Heart left ventricle (tissue), 16 donors: ENCODE measurements around the gene KRT15. TPM values are rescaled to one million over a fixed set of nuclear protein-coding genes. Genes with fewer than 3 reads are reported as not detected.

ENCODE experiments used
- ATAC-seq, 4 donors: fragments of 200-7000 bp; cut with Tn5 transposase; one replicate each; pipeline ENCODE4 v1.9.1; 2020 to 2022; ENCODE audit warnings: moderate library complexity in 4 of 4, mild to moderate bottlenecking in 3 of 4, moderate number of reproducible peaks in 1 of 4
- DNase-seq, 5 donors: peaks; one replicate each; pipeline ENCODE4 v3.0.0-alpha.2; 2020
- H3K27ac ChIP-seq, 12 donors: fragments of 200-600 bp; sonication (generic) in 4 of 12; one replicate each; pipeline versions ENCODE4 v1.5.0 to v1.8.0; 2016 to 2022; ENCODE audit warnings: mild to moderate bottlenecking in 2 of 12
- H3K27me3 ChIP-seq, 9 donors: fragments of 200-600 bp; sonication (generic) in 2 of 9; one replicate each; pipeline versions ENCODE4 v1.5.1 to v1.8.0; 2016 to 2022; ENCODE audit warnings: mild to moderate bottlenecking in 3 of 9
- H3K36me3 ChIP-seq, 9 donors: fragments of 200-600 bp; sonication (generic) in 2 of 9; one replicate each; pipeline versions ENCODE4 v1.5.0 to v1.8.0; 2018 to 2022; ENCODE audit warnings: mild to moderate bottlenecking in 2 of 9
- H3K4me1 ChIP-seq, 12 donors: fragments of 200-600 bp; sonication (generic) in 4 of 12; one replicate each; pipeline versions ENCODE4 v1.5.0 to v1.8.0; 2016 to 2022; ENCODE audit warnings: mild to moderate bottlenecking in 3 of 12
- H3K4me3 ChIP-seq, 12 donors: fragments of 200-600 bp; sonication (generic) in 4 of 12; one replicate each; pipeline versions ENCODE4 v1.5.0 to v1.8.0; 2017 to 2022; ENCODE audit warnings: mild to moderate bottlenecking in 9 of 12, moderate library complexity in 4 of 12
- H3K9me3 ChIP-seq, 12 donors: fragments of 200-600 bp; sonication (generic) in 4 of 12; one replicate each; pipeline versions ENCODE4 v1.5.0 to v1.8.0; 2016 to 2022; ENCODE audit warnings: mild to moderate bottlenecking in 1 of 12
- CTCF ChIP-seq, 12 donors: fragments of 200-600 bp; sonication (generic) in 4 of 12; IDR thresholded peaks; one replicate each; pipeline versions ENCODE4 v1.5.0 to v1.8.0; 2018 to 2022; ENCODE audit warnings: antibody characterized with exemption in 12 of 12, mild to moderate bottlenecking in 5 of 12
- POLR2A ChIP-seq, 2 donors: fragments of 450-650 bp; IDR thresholded peaks; one replicate each; pipeline ENCODE4 v1.6.1; 2017; ENCODE audit warnings: antibody characterized with exemption in 2 of 2, mild to moderate bottlenecking in 2 of 2, moderate library complexity in 2 of 2
- WGBS, 4 donors: extraction: QIAGEN DNeasy Blood & Tissue Kit in 2 of 4; methylation state at CpG; one replicate each; pipeline versions ENCODE4 v1.1.5 to v1.1.7; 2013 to 2018; 5-methylcytosine and 5-hydroxymethylcytosine counted together
- intact Hi-C, 10 donors: fragments of 100-400 bp; cut with DNase I; formaldehyde crosslinking; loops; one replicate each; pipeline versions ENCODE4 v1.11.1 to v1.14.2; 2022
- long read RNA-seq, 3 donors: library from polyadenylated mRNA; unstranded; transcript quantifications; one replicate each; pipeline ENCODE4 v2.0.0, GENCODE V29; 2020 to 2021
- polyA plus RNA-seq, 2 donors: library from polyadenylated mRNA; stranded (reverse); fragments of 200-250 nt; gene quantifications; one replicate each; pipeline ENCODE4 v1.2.3, GENCODE V29; 2013
- total RNA-seq, 9 donors: library from RNA; depleted of rRNA in 2 of 9; stranded (reverse); fragments of >200 nt in 2 of 9; fragmentation: NEBNext Ultra II Directional in 3 of 9; extraction: Animal tissue kit (Norgen Biotek cat#: 25700) in 3 of 9; gene quantifications; one replicate each; pipeline versions ENCODE4 v1.1.0 to v1.2.4, GENCODE V29; 2016 to 2023
- donor health status: ischemic (EF 13 %, LVEDD 7.1; RV severe dilation, severe dysfunction).
- donor health status: healthy with polysubstance abuse.
- donor health status: DM: no; HTN: yes; CAD: no.
- donor health status: DM: no; HTN: no; CAD: no.
- donor health status: ischemic (EF 25% LVEDD 6.9; RV normal size, moderate dysfunction).
- donor health status: ischemic (EF 25% LVEDD 5.7; RV mildly dilated, moderate dysfunction).
- donor health status: healthy.
- donor health status: DM: yes; HTN: yes; CAD: no.
- donor health status: ischemic (EF 35%, LVEDD 5.7; RV mildly dilated, moderate dysfunction).
- donor health status: nonischemic (EF 11% LVEDD 7.7; RV severe dilation, severe dysfunction).
- donor health status: DM: yes; HTN: yes; CAD: no.
- donor health status: PGD.
- donor health status: ischemic (EF 29% LVEDD 5.4; RV normal size, mild dysfunction).
- donor health status: nonischemic (EF 23%, LVEDD 6.1; RV moderate dilation, normal function).

Gene KRT15
- total RNA-seq (under 1 TPM in 1 of 9 donors, not detected in 8; 0.36 TPM), polyA plus RNA-seq (under 1 TPM in 1 of 2 donors, not detected in 1; 0.14 TPM)
- long read RNA-seq, donor 1: 0 reads
- long read RNA-seq, donor 2: 0 reads
- long read RNA-seq, donor 3: 0 reads

DNA sequence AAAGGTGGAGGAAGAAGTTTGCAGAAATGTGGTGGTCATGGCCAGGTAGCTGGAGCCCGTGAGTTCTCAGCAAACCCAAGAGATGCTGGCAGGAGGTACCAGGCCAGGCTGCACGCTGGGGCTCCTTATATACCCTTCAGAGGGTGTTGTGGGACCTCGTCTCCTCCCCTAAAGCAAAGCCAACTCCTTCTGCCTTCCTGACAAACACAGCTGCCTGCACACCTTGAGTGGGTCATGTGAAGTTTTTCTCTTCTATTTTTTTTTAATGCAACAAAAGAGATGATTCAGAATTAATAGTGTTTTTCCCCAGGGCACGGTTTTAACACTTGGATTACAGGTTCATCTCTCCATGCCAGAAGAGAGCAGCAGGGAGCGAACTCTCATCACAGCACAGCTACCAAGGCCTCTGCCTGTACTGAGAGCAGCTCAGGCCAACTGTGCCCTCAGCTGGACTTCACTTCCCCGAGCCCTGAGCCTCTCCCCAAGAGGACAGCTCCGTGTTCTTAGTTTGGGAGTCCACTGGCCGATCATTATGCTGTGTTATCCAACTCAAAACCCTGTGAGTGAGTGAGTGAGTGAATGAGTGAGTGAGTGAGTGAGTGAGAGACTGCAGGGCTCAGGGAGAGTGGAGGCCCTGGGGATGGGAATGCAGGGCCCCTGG, at the start of gene KRT15:
KRT15 (minus strand) TSS at position 102 of the 661 bp plus-strand sequence; CDS start at position 39, 63 bp downstream.
- no peak for DNase-seq
- H3K36me3 ChIP-seq: no peaks in the 10 kb centered on the region
- 52 to 72% (median 62%) methylated on average over 8 of the region's 8 CpGs for WGBS, 4 donors
- intact Hi-C loops: no loop called here
- no peaks in the 10 kb centered on the region for H3K9me3 ChIP-seq
- no peak for ATAC-seq
- peaks cover 0 to 49% (median 7%) of the 10 kb centered on the region in 9 donors for H3K27me3 ChIP-seq
- H3K4me3 ChIP-seq: no peak within 1 kb of the TSS
- H3K27ac ChIP-seq: no peak within 1 kb of the TSS
- no peaks in the 10 kb centered on the region for H3K4me1 ChIP-seq
- TF ChIP-seq CTCF (IDR thresholded peaks at IDR 0.05): no peak
- no peak for TF ChIP-seq POLR2A (IDR thresholded peaks at IDR 0.05)

- TF ChIP-seq POLR2A (IDR thresholded peaks at IDR 0.05) (no peak), CTCF (IDR thresholded peaks at IDR 0.05) (no peak)
- peak in 1 of 5 donors; percentile 12 for DNase-seq
- 77 to 83% (median 82%) methylated on average over 6 of the region's 6 CpGs for WGBS, 4 donors
- ATAC-seq: no peak
- no peaks in the 10 kb centered on the region for H3K36me3 ChIP-seq
- peaks cover 0 to 45% (median 8%) of the 10 kb centered on the region in 9 donors for H3K27me3 ChIP-seq
- H3K27ac ChIP-seq: no peak overlapping the region
- H3K4me1 ChIP-seq: no peaks in the 10 kb centered on the region
- no peaks in the 10 kb centered on the region for H3K9me3 ChIP-seq
- H3K4me3 ChIP-seq: no peak overlapping the region
- intact Hi-C loops: no loop called here
These were observed 48.6 kb upstream of the KRT15 start for GRCh38 chr17:41567317-41567716.

GRCh38 chr17:41565338-41565737, 46.6 kb upstream of the KRT15 start:
- no peaks in the 10 kb centered on the region for H3K9me3 ChIP-seq
- no peak overlapping the region for H3K27ac ChIP-seq
- H3K36me3 ChIP-seq: no peaks in the 10 kb centered on the region
- no peaks in the 10 kb centered on the region for H3K4me1 ChIP-seq
- no peak for DNase-seq
- no peak for ATAC-seq
- TF ChIP-seq POLR2A (IDR thresholded peaks at IDR 0.05) (no peak), CTCF (IDR thresholded peaks at IDR 0.05) (no peak)
- peaks cover 0 to 53% (median 13%) of the 10 kb centered on the region in 9 donors for H3K27me3 ChIP-seq
- no peak overlapping the region for H3K4me3 ChIP-seq
- intact Hi-C loops: no loop called here

DNA sequence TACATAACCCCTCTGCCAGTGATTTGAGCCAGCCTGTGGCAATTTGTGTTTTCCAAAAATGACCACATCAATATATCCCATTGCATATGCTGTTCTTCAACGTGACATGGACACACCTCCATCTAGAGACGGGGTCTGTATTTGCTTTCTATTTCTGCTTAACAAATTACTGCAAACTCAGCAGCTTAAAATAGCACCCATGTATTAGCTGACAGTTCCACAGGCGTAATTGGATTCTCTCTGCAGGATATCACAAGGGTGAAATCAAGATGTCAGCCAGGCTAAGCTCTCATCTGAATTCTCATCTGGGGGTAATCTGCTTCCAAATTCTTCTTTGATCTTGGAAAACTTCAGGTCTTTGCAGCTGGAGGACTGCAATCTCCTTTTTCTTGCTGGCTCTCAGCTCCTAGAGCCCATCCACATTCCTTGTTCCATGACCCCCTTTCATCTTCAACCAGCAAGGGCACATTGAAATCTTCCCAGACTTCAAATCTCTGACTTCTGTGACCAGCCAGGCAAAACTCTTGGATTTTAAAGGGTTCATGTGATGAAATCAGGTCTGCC, 45.0 kb upstream of the KRT15 start:
- no peaks in the 10 kb centered on the region for H3K4me1 ChIP-seq
- no peak for ATAC-seq
- H3K9me3 ChIP-seq: no peaks in the 10 kb centered on the region
- peaks cover 0 to 61% (median 13%) of the 10 kb centered on the region in 9 donors for H3K27me3 ChIP-seq
- 13 to 25% (median 21%) methylated on average over 3 of the region's 3 CpGs for WGBS, 4 donors
- no peak overlapping the region for H3K27ac ChIP-seq
- no peak for DNase-seq
- H3K4me3 ChIP-seq: no peak overlapping the region
- TF ChIP-seq CTCF (IDR thresholded peaks at IDR 0.05) (no peak), POLR2A (IDR thresholded peaks at IDR 0.05) (no peak)
- H3K36me3 ChIP-seq: no peaks in the 10 kb centered on the region
- intact Hi-C loops: no loop called here
